Activated effector memory CD4-positive, alpha-beta T cell treated with anti-CD3 and anti-CD28 coated beads, Interleukin-2, amount 50 U/mL, for 16 hours (primary cell): ENCODE measurements around the gene KIF12.
A peak's percentile ranks its signal among the peaks of the same experiment; 100 is the strongest.

Experiments
- DNase-seq: peaks from one replicate; pipeline ENCODE4 v3.0.0-alpha.2; 2020

Gene KIF12

GRCh38 chr9:114105236-114105635 lies 6.1 kb upstream of the KIF12 start:
- DNase-seq = no peak

DNA sequence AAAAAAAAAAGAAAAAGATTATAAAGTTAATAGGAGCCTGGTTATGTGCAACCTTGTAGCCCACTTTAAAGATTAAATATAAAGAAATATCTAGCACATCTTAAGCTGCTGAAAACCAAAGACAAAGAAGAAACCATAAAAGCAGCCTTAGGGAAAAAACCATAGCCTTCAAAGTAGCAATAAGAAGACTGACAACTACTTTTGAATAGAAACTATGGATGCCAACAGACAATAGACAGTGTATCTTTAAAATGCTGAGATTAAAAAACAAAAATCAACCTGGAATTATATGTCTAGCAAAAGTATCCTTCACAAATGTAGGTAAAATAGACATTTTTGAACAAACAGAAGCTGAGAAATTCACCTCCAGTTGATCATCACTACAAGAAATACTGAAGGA lies 3.4 kb upstream of the KIF12 start:
- no peak for DNase-seq

DNA sequence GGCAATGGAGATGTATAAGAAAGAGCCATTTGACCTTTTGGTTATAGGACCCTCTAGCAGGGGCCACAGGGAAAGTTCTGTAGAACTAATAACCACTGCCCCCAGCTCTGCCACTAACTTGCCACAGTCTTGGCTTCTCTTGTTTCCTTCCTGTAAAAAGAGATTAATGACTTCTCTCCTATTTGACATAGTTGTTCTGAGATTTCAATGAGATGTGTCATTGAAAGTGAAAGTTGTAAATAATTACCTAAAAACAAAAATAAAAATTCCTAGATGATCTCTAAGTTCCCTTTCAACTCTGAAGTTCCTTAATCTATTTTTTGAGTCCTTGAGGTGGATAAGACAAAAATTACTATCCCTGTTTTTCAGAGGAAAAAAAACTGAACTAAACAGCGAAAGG lies 1.4 kb upstream of the KIF12 start:
- DNase-seq = no peak

- peak; percentile 38 for DNase-seq
Observed at GRCh38 chr9:114099669-114100270, 678 bp upstream of the KIF12 start.

DNA sequence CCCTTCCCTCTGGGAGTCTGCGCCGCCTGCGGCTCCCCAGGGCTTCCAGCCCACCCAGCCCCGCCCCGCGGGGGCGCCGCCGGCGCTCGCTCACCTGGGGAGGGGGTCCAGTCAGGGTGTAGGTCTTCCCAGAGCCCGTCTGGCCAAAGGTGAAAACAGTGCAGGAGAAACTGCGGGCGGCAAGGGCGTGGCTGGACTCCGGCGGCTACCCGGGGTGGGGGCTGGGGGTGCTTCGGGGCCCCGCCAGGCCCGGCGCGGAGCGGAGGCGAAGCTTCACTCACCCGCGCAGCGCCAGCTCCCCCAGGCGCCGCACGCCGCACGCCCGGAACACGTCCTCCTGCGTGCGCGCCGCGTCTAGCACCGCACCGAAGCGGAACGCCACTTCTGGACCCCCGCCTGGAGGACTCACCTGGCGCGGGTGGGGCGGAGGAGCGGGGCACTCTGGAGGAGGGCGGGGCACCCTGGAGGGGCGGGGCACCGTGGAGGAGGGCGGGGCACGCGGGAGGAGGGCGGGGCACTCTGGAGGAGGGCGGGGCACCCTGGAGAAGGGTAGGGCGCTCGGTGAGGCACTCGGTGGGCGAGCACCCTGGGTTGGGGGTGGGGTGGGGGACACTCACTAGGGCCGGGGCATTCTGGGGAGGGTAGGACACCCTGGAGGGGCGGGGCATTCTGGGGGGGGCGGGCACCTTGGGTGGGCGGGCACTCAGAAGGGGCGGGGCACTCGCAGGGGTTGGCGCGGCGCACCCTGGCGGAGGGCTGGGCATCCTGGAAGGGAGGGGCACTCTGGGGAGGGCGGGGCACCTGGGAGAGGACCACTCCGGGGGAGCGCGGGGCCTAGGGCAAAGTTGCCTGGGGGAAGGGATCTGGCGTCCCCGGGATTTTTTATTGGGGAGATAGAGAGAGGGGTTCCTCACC lies 814 bp downstream of the KIF12 start:
- peak; percentile 64 for DNase-seq

GRCh38 chr9:114097613-114098020 lies 1.5 kb downstream of the KIF12 start:
- peak; percentile 56 for DNase-seq

- peak; percentile 46 for DNase-seq
Observed at GRCh38 chr9:114096866-114097612, 2.1 kb downstream of the KIF12 start.

DNA sequence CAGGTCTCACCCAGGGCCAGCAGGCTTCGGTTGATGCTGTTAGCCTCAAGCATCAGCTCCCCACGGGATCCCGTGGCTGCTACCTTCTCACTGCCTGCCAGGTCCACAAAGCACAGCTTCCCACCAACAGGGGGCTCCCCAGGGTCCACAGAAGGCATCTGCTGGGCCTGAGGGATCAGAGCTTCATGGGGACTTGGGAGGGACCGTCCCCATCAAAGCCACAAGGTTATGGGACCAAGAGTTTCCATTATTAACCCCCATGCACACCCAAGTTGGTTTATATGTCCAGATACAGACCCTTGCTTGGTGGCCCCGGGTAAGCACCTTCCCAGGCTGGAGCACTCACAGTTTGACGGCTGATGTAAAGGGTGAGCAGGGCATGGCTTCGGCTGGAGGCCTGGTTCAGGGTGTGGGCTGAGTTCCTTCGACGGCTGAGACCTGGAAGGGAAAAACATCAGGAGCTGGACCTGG lies 3.0 kb downstream of the KIF12 start:
- peak; percentile 50 for DNase-seq

GRCh38 chr9:114094971-114095370 lies 4.1 kb downstream of the KIF12 start:
- DNase-seq = peak; percentile 53

DNA sequence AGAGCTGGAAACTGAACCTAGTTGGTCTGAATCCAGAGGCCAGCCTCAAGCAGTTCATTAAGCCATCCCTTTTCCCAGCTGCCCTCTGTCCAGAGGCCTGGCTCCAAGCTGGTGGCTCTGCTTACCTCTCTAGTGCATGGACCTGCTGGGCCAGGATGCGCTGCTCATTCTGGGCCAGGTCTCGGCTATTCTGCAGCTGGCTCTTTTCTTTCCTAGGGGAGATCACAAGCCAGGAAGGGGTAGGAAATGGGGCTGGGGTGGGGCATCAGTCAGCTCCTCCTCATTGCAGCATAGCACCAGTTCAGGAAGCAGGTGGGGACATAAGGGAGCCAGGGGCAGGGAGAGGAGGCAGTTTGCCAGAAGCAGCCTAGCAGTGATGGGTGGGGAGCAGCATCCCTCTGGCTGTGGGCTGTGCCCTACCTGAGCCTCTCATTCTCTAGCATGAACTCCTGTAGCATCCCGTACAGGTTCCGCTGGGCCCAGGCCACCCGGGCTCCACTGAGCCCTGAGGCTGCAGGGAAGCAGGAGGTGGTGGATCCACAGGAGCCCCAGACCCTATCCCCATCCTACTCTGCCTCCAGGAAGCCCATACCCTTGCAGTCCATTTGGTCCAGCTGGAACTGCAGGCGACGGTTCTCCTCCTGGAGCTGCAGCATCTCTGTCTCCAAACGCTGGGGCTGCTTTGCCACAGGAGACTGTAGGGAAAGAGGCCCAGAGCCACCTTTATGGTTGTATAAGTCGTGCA lies 5.2 kb downstream of the KIF12 start:
- peak; percentile 41 for DNase-seq

- peak; percentile 38 for DNase-seq
Observed at GRCh38 chr9:114093031-114093471, 6.0 kb downstream of the KIF12 start.

- peak; percentile 51 for DNase-seq
Observed at GRCh38 chr9:114092336-114092735, 6.8 kb downstream of the KIF12 start.

GRCh38 chr9:114091711-114092110 lies 7.4 kb downstream of the KIF12 start:
- DNase-seq = peak; percentile 42

DNA sequence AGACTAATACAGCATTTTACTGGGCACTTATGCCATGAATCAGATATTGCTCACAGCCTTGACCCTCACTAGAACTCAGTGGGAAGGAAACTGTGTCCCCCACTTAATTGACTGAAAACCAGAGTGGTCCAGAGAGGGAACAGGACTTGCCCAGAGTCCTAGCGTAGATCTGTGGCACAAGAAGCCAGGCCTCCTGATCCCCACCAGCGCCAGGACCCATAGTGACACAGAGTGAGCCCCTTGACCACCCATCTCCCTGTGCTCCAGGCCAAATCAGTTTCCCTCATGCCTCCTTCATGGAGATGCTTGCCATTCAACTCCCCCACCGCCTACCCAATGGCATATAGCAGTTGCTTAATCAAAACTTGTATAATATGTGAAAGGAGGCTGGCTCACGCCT lies 8.3 kb downstream of the KIF12 start:
- peak; percentile 5 for DNase-seq

DNA sequence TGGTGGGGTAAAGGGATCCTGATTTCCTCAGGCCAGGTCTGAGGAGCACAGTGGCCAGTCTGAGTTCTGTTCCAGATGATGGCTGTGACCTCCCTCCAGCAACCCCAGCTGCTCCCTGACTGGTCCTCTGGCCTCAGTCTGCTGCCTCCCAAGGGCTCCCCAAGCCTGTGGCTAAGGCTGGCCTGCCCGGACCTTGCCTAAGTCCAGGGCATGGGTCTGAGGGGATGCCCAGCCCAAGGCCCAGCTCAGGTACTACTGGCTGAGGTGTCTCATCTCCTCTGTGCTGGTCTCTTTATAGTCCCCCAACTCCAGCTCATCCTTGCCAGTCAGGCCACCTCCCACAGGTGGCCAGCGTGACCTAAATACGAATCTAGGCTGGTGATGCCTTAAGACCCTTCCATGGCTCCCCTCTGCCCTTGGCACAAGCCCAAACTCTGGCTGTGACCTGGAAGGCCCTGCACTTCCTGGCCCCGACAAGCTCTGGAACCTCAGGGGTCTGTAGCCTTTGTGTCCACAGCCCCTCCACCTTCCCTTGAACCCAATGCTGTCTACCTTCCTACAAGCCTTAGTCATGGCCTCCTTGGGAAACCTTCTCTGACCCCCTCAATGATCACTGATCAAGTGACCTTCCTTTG lies 9.8 kb downstream of the KIF12 start:
- DNase-seq = no peak

GRCh38 chr9:114088571-114089170 lies 10.4 kb downstream of the KIF12 start:
- peak; percentile 33 for DNase-seq

GRCh38 chr9:114087721-114088120 lies 11.4 kb downstream of the KIF12 start:
- DNase-seq = no peak

GRCh38 chr9:114086607-114087006 lies 12.5 kb downstream of the KIF12 start:
- no peak for DNase-seq

DNA sequence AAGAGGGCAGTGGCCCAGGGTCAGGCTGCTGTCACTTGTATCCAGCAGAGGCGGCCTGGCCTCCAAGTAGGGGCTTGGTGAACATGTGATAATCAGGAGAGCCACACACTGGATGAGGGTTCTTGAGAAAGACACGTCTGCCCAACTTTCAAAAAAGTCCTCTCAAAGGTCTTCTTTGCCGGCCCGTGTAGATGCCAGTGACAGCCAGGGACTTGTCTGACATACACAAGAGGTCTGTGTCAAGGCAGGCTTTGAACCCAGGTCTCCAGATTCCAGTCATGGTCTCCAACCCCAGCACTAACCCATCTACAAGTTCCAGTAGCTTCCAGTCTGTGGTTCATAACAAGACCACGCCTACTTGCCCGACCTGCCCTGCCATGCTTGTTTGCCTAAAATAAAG lies 13.1 kb downstream of the KIF12 start:
- no peak for DNase-seq

- no peak for DNase-seq
Observed at GRCh38 chr9:114085387-114085789, 13.7 kb downstream of the KIF12 start.

- no peak for DNase-seq
Observed at GRCh38 chr9:114084282-114085073, 14.6 kb downstream of the KIF12 start.
